Mesodermal cell (in vitro differentiated cells): Measurements from ENCODE around the gene KIF1A.

Experiments
- H3K27ac ChIP-seq: 2 replicates; pipeline ENCODE4 v1.7.0; 2013; ENCODE audit warnings: mild to moderate bottlenecking, low read depth, low read length, moderate library complexity; ENCODE audit not compliant: severe bottlenecking
- H3K36me3 ChIP-seq: 2 replicates; pipeline ENCODE4 v1.7.1; 2013; ENCODE audit warnings: mild to moderate bottlenecking, low read length, moderate library complexity; ENCODE audit not compliant: control insufficient read depth, insufficient read depth
- H3K4me1 ChIP-seq: one replicate; pipeline ENCODE4 v1.7.1; 2013; ENCODE audit warnings: mild to moderate bottlenecking, low read length; ENCODE audit not compliant: insufficient read depth, control insufficient read depth, poor library complexity, severe bottlenecking
- H3K4me3 ChIP-seq: 2 replicates; pipeline ENCODE4 v1.7.0; 2013; ENCODE audit warnings: low read length, control low read depth, mild to moderate bottlenecking; ENCODE audit not compliant: insufficient read depth, poor library complexity, severe bottlenecking; ENCODE audit errors: extremely low read depth
- H3K9me3 ChIP-seq: 2 replicates; pipeline ENCODE4 v1.7.1; 2013; ENCODE audit warnings: mild to moderate bottlenecking, low read length, moderate library complexity; ENCODE audit not compliant: control insufficient read depth
- WGBS, 2 experiments: methylation state at CpG; one replicate each; pipeline ENCODE4 v1.1.5; 2013; ENCODE audit warnings: missing lambda C conversion rate in 2 of 2; ENCODE audit not compliant: insufficient coverage in 2 of 2; 5-methylcytosine and 5-hydroxymethylcytosine counted together

KIF1A gene

GRCh38 chr2:240816584-240817495 is 3.2 kb downstream of the KIF1A start:
- H3K27ac ChIP-seq: no peak overlapping the region
- H3K4me1 ChIP-seq: peaks cover 3% of the 10 kb centered on the region
- no peak overlapping the region for H3K4me3 ChIP-seq
- H3K9me3 ChIP-seq: peaks cover 12% of the 10 kb centered on the region
- WGBS, 2 experiments: 89 to 92% methylated on average over 6 to 10 of the region's 12 CpGs
- H3K36me3 ChIP-seq: no peaks in the 10 kb centered on the region

- H3K4me1 ChIP-seq: peaks cover 3% of the 10 kb centered on the region
- H3K36me3 ChIP-seq: no peaks in the 10 kb centered on the region
- no peak overlapping the region for H3K27ac ChIP-seq
- H3K9me3 ChIP-seq: peaks cover 12% of the 10 kb centered on the region
- WGBS, 2 experiments: 87 to 89% methylated on average over 4 to 5 of the region's 9 CpGs
- no peak overlapping the region for H3K4me3 ChIP-seq
These were observed 4.0 kb downstream of the KIF1A start for GRCh38 chr2:240815761-240816583.

GRCh38 chr2:240814946-240815760 is 4.9 kb downstream of the KIF1A start:
- Histone ChIP-seq H3K27ac (no peak overlapping the region), H3K36me3 (no peaks in the 10 kb centered on the region), H3K4me3 (no peak overlapping the region), H3K9me3 (peaks cover 12% of the 10 kb centered on the region), H3K4me1 (peaks cover 3% of the 10 kb centered on the region)
- WGBS, 2 experiments: 92 to 96% methylated on average over 9 of the region's 11 CpGs

- H3K9me3 ChIP-seq: peaks cover 12% of the 10 kb centered on the region
- H3K36me3 ChIP-seq: no peaks in the 10 kb centered on the region
- WGBS, 2 experiments: 91 to 98% methylated on average over 3 to 4 of the region's 4 CpGs
- no peak overlapping the region for H3K27ac ChIP-seq
- H3K4me1 ChIP-seq: peaks cover 3% of the 10 kb centered on the region
- H3K4me3 ChIP-seq: no peak overlapping the region
These were observed 5.7 kb downstream of the KIF1A start for GRCh38 chr2:240814280-240814679.

- Histone ChIP-seq H3K27ac (no peak overlapping the region), H3K4me1 (peaks cover 3% of the 10 kb centered on the region), H3K36me3 (no peaks in the 10 kb centered on the region), H3K9me3 (peaks cover 12% of the 10 kb centered on the region), H3K4me3 (no peak overlapping the region)
- 95 to 96% methylated on average over 14 to 17 of the region's 17 CpGs for whole genome bisulfite sequencing, 2 experiments
These were observed 6.6 kb downstream of the KIF1A start for GRCh38 chr2:240813231-240813921.

- no peak overlapping the region for H3K27ac ChIP-seq
- H3K4me3 ChIP-seq: no peak overlapping the region
- H3K9me3 ChIP-seq: peaks cover 12% of the 10 kb centered on the region
- H3K4me1 ChIP-seq: no peaks in the 10 kb centered on the region
- WGBS, 2 experiments: 85 to 89% methylated on average over 20 of the region's 20 CpGs
- H3K36me3 ChIP-seq: no peaks in the 10 kb centered on the region
These were observed 7.3 kb downstream of the KIF1A start for GRCh38 chr2:240812721-240813120.

GRCh38 chr2:240812301-240812680 is 7.7 kb downstream of the KIF1A start:
- Histone ChIP-seq H3K4me1 (no peaks in the 10 kb centered on the region), H3K36me3 (no peaks in the 10 kb centered on the region), H3K4me3 (no peak overlapping the region), H3K9me3 (peaks cover 12% of the 10 kb centered on the region), H3K27ac (no peak overlapping the region)
- 92 to 93% methylated on average over 10 of the region's 10 CpGs for WGBS, 2 experiments

GRCh38 chr2:240811346-240812300 is 8.4 kb downstream of the KIF1A start:
- H3K9me3 ChIP-seq: peaks cover 12% of the 10 kb centered on the region
- no peaks in the 10 kb centered on the region for H3K36me3 ChIP-seq
- H3K27ac ChIP-seq: no peak overlapping the region
- no peaks in the 10 kb centered on the region for H3K4me1 ChIP-seq
- 92 to 94% methylated on average over 15 to 16 of the region's 17 CpGs for WGBS, 2 experiments
- no peak overlapping the region for H3K4me3 ChIP-seq

GRCh38 chr2:240810621-240811020 is 9.4 kb downstream of the KIF1A start:
- Histone ChIP-seq H3K4me3 (no peak overlapping the region), H3K4me1 (no peaks in the 10 kb centered on the region)
- WGBS, 2 experiments: 82 to 95% methylated on average over 10 to 15 of the region's 16 CpGs

More at GRCh38 chr2:240810621-240811020, 9.4 kb downstream of the KIF1A start:
- H3K36me3 ChIP-seq: no peaks in the 10 kb centered on the region
- H3K27ac ChIP-seq: no peak overlapping the region
- peaks cover 12% of the 10 kb centered on the region for H3K9me3 ChIP-seq
